ENCODE results near the gene PHF19.

Gene PHF19

GRCh38 chr9:120845255-120845654, 31.7 kb downstream of the PHF19 start:
- TF ChIP-seq ZFX (IDR thresholded peaks at IDR 0.05) (no peak), CTCF (conservative IDR thresholded peaks at IDR 0.05) (no peak)
- H3K27ac ChIP-seq = no peak overlapping the region

GRCh38 chr9:120842685-120843485, 34.1 kb downstream of the PHF19 start, which contains the start of gene PSMD5:
Gene PSMD5 (minus strand): TSS chr9:120842922. CDS start chr9:120842909, 13 bp downstream.
- TF ChIP-seq ZFX (IDR thresholded peaks at IDR 0.05) = peak; percentile 53; the same call in 1 of the 2 replicates
- no peak for TF ChIP-seq CTCF (conservative IDR thresholded peaks at IDR 0.05)
- H3K27ac ChIP-seq = peak within 1 kb of the TSS; percentile 82

DNA sequence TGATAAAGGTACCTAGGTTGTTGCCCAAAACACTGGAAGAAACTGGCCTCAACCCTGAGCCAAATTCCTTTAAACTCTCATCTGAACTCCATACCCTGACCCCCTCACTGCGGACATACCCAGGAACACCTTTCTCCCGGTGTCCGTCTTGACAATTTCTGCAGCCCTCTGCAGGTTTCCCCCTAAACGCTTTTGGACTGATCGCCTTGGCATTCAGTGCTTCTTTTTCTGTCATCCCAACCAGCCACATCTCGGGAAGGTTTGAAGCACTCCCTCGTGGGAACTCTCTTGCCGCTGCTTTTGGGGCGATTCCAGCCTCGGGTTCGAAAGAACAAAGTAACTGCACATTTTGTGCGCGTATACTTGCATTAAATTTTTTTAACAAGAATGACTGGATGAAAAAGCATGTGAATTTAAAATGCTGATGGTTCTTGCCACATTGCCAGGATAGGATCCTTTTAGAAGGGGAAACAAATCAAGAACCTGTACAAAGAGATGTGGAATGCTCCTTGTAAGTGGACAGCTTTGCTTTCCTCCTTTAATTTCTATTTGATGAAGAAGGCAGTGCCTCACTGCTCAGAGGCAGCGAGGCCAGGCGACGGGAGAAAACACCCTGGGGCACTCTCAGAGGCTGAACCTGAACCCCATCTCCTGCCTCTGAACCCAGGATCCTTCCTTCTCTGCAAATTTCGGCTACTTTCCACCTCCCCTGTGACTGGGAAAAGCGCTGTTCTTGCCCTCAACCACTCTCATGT, 34.9 kb downstream of the PHF19 start:
- H3K27ac ChIP-seq = peak overlapping the region; percentile 82
- TF ChIP-seq CTCF (conservative IDR thresholded peaks at IDR 0.05) (no peak), ZFX (IDR thresholded peaks at IDR 0.05) (no peak)

DNA sequence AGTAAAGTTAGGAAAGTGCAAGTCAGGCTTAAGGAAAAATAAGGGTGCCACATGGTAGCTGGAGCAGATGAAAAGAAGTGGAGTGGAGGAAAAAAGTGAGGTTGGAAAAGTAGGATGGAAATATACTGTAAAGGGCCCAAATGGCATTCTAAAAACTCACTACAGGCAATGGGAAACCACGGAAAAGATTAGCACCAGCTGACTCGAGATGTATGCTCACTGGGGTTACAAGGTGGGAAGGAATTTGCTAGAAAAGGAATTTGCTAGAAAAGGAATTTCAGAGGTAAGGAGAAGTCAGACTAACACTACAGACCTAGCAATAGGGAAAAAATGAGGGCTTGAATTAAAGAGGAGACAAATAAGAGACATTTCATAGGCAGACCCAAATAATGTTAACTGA, 37.8 kb downstream of the PHF19 start:
- no peak overlapping the region for H3K27ac ChIP-seq
- no peak for TF ChIP-seq ZFX (IDR thresholded peaks at IDR 0.05)
- no peak for TF ChIP-seq CTCF (conservative IDR thresholded peaks at IDR 0.05)

DNA sequence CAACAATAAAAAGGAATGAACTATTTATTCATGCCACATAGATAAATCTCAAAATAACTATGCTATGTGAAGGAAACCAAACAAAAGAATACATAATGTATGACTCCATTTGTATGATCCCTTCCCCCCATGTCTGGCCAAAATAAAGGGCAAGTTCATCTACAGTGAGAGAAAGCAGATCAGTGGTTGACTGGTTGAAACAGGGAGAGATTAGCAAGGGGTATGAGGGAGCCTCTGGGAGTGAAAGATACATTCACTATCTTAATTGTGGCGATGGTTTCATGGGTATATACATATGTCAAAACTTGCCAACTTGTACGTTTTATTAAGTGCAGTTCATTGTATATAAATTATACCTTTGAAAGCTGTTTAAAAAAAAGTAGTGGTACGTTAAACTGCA, 39.1 kb downstream of the PHF19 start:
- no peak overlapping the region for H3K27ac ChIP-seq
- TF ChIP-seq ZFX (IDR thresholded peaks at IDR 0.05) (no peak), CTCF (conservative IDR thresholded peaks at IDR 0.05) (no peak)

DNA sequence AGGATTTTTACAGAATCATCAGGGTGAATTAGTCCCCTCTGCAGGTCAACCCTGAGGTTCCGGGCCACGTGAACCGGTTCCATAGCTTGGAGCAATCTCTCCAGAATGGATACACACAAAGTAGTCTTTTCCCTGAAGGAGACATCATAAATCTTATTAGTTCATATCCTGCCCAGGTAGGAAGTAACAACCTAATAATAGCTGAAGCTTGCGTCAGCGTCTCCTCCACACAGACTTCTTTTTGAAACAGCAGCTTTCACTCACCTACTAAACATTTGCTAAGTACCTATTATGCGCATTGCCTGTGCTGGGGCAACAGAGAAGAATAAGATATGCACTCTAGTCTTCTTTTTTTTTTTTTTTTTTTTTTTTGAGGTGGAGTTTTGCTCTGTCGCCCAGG, 43.7 kb downstream of the PHF19 start:
- H3K27ac ChIP-seq = no peak overlapping the region; the same call in 1 of the 2 replicates

More for the DNA sequence above, 43.7 kb downstream of the PHF19 start:
- TF ChIP-seq CTCF (conservative IDR thresholded peaks at IDR 0.05) (no peak), ZFX (IDR thresholded peaks at IDR 0.05) (no peak)
